Measurements from ENCODE around the gene PRKAR2B.
"Not testable (repeated sequence)": the region's sequence is repeated elsewhere in the genome, so short reads cannot be mapped to it uniquely, and the experiment has no call there.

- TF ChIP-seq SUZ12 (IDR thresholded peaks at IDR 0.05); BHLHE40 (IDR thresholded peaks at IDR 0.05; ENCODE audit: borderline replicate concordance); ELF4 (IDR thresholded peaks at IDR 0.05); TARDBP (IDR thresholded peaks at IDR 0.05); PKNOX1 (IDR thresholded peaks at IDR 0.05); L3MBTL2 (conservative IDR thresholded peaks at IDR 0.05); SP1 (IDR thresholded peaks at IDR 0.05); FOXM1 (IDR thresholded peaks at IDR 0.05; ENCODE audit: borderline replicate concordance); FOXK2 (IDR thresholded peaks at IDR 0.05); CTBP1 (IDR thresholded peaks at IDR 0.05; ENCODE audit: borderline replicate concordance); FOXA1 (IDR thresholded peaks at IDR 0.05); ZNF384 (IDR thresholded peaks at IDR 0.05); NFRKB (IDR thresholded peaks at IDR 0.05): not testable (repeated sequence)
Measured at GRCh38 chr7:107042326-107042910, 2.1 kb upstream of the PRKAR2B start.

Measured in HEK293T (cell line).